ENCODE results near the gene CAMK1D.

The CAMK1D gene

GRCh38 chr10:12376211-12376610, 26.9 kb downstream of the CAMK1D start:
- DNase-seq, result no peak

GRCh38 chr10:12377658-12378290, 28.4 kb downstream of the CAMK1D start:
- no peak for DNase-seq

- DNase-seq, result no peak
Observed at GRCh38 chr10:12380999-12381398, 31.7 kb downstream of the CAMK1D start.

- DNase-seq, result no peak
Observed at GRCh38 chr10:12381536-12382156, 32.3 kb downstream of the CAMK1D start.

- no peak for DNase-seq
Observed at GRCh38 chr10:12382157-12382548, 32.8 kb downstream of the CAMK1D start.

- DNase-seq, result no peak
Observed at GRCh38 chr10:12382956-12383531, 33.7 kb downstream of the CAMK1D start.

GRCh38 chr10:12384906-12385305, 35.6 kb downstream of the CAMK1D start:
- no peak for DNase-seq

- no peak for DNase-seq
Observed at GRCh38 chr10:12387561-12388210, 38.3 kb downstream of the CAMK1D start.

- DNase-seq, result no peak
Observed at GRCh38 chr10:12388671-12389070, 39.3 kb downstream of the CAMK1D start.

GRCh38 chr10:12389154-12389734, 39.9 kb downstream of the CAMK1D start:
- DNase-seq, result no peak

GRCh38 chr10:12390733-12391132, 41.4 kb downstream of the CAMK1D start:
- no peak for DNase-seq

- DNase-seq, result no peak
Observed at GRCh38 chr10:12391206-12391605, 41.9 kb downstream of the CAMK1D start.

- no peak for DNase-seq
Observed at GRCh38 chr10:12393831-12394230, 44.5 kb downstream of the CAMK1D start.

- DNase-seq, result no peak
Observed at GRCh38 chr10:12394241-12395033, 45.1 kb downstream of the CAMK1D start.

- DNase-seq, result no peak
Observed at GRCh38 chr10:12396093-12396492, 46.7 kb downstream of the CAMK1D start.

- DNase-seq, result no peak
Observed at GRCh38 chr10:12396567-12396966, 47.2 kb downstream of the CAMK1D start.

- no peak for DNase-seq
Observed at GRCh38 chr10:12397147-12397896, 48.0 kb downstream of the CAMK1D start.

- no peak for DNase-seq
Observed at GRCh38 chr10:12397941-12398340, 48.6 kb downstream of the CAMK1D start.

GRCh38 chr10:12400266-12400931, 51.1 kb downstream of the CAMK1D start:
- DNase-seq, result no peak

GRCh38 chr10:12401466-12401865, 52.1 kb downstream of the CAMK1D start:
- no peak for DNase-seq

- no peak for DNase-seq
Observed at GRCh38 chr10:12403119-12403518, 53.8 kb downstream of the CAMK1D start.
